GM18868 (cell line): Measurements from ENCODE around the gene MYOCOS.

Experiments used
- ATAC-seq: cut with Tn5 transposase; IDR thresholded peaks from one replicate; pipeline ENCODE4 v1.9.1; 2021; ENCODE audit warnings: mild to moderate bottlenecking, moderate library complexity; ENCODE audit not compliant: unreplicated experiment

The MYOCOS gene

DNA sequence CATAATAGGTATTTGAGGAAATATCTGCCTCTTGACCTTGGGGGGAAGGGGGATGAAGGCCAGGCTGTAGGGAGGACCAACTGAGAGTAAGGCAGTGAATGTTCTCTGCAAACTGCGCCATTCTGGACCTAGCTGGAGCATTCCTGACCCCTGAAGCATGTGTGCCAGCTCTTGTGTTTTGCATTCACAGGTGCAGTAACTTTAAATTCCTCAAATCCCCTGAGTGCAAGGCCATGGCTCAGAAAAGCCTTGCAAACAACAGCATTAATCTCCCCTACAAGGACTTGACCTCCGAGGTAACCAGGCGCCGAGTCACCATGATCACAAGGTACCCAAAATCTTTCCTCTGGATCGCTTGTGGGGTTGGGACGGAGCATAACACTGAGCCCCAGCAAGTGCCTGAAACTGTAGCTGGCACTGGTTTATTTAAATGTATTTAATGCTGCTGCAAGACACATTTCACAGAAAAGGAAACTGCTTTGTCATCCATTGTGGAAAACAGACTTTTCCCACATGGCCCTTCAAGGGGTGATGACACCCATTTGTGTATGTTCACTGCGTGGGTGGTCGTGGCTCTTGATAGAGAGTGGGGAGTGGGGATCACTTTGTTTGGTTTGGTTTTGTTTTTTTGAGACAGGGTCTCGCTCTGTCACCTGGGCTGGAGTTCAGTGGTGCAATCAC, 1.7 kb downstream of the MYOCOS start:
- no peak for ATAC-seq

GRCh38 chr1:171625225-171625624, 3.2 kb downstream of the MYOCOS start:
- no peak for ATAC-seq

DNA sequence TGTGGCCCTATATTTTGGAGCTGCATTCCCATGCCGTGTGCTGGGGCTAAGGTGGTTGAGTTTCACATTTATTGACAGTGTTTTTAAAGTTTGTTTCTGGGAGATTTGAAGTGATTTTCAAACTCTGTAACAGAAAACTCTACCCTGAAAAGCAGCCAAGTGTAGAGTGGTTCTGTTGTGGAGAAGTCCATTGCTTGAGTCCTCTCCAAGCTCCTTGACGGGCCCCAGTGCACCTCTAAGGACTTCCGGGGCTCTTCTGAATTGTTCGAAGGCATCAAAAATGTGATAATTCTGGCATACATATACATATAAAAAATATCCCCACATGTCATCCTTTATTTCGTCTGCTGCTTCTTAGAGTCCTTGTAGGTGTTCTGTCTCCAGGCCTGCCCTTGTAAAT, 5.0 kb downstream of the MYOCOS start:
- no peak for ATAC-seq

- no peak for ATAC-seq
Measured at GRCh38 chr1:171628225-171628624, 6.2 kb downstream of the MYOCOS start.

- ATAC-seq, result no peak
Measured at GRCh38 chr1:171635661-171636060, 13.6 kb downstream of the MYOCOS start.

DNA sequence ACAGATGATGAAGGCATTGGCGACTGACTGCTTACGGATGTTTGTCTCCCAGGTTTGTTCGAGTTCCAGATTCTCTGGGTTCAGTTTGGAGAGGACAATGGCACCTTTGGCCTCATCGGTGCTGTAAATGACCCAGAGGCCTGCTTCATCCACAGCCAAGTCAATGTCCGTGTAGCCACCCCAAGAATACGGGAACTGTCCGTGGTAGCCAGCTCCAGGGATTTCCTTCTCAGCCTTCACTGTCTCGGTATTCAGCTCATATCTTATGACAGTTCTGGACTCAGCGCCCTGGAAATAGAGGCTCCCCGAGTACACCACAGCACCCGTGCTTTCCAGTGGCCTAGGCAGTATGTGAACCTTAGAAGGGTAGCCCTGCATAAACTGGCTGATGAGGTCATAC, 14.1 kb downstream of the MYOCOS start:
- no peak for ATAC-seq

GRCh38 chr1:171637928-171638576, 16.0 kb downstream of the MYOCOS start:
- ATAC-seq, result no peak

DNA sequence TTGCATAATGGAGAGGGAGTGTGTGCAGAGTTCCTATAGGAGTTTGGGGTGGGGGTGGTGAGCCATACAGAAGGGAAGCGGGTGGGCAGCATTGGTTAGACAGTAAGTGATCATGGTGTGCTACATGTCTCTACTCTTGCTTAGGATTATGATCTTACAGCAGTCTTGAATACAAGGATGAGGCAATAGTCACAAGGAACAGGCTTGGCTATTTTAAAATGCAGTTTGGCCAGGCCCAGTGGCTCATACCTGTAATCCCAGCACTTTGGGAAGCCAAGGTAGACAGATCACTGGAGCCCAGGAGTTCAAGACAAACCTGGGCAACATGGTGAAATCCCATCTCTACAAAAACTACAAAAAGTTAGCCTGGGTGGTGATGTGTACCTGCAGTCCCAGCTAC, 18.2 kb downstream of the MYOCOS start:
- no peak for ATAC-seq

DNA sequence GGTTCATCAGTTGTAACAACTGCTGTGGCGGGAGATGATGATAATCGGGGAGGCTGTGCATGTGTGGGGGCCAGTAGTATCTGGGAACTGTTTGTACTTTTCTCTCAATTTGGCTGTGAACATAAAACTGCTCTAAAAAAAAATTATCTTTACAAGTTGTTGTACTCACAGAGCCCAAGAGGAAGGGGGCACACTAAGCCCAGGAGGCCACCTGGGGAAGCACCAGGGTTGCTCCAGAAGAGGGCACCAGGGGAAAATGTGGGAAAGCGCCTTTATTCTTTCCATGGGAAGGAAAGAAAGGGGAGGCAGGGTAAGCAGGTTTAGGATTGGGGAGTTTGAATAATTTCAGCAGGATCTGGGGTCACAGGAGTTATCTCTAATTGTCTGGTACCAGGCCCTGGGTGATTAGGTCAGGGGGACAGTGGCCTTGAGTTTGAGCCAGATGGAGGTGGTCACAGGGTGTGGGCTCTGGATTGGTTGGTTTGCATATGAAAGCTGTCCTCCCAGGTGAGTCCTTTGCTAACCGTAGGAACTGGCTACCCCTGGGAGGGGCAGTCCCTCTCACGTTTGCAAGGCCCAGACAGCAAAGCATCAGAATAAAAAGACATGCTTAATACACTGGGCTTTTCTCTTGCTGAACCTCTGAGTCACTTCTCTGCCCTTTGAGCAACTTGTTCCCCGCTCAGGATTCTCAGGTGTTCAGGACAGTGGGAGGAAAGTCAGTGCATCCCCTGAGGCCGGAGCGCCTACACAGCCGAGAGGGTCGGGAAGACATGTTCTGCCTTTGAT, 19.2 kb downstream of the MYOCOS start:
- no peak for ATAC-seq

DNA sequence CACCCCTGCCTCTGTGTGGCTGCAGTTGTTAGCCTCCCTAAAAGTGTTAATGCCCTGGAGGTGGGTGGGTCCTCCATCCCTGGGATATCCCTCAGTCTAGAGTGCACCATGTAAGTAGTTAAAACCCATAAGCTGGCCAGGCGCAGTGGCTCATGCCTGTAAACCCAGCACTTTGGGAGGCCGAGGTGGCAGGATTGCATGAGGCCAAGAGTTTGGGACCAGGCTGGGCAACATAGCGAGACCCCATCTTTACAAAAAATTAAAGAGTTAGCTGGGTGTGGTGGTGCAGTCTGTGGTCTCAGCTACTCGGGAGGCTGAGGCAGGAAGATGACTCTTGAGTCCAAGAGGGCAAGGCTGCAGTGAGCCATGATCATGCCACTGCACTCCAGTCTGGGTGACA, 20.2 kb downstream of the MYOCOS start:
- no peak for ATAC-seq

GRCh38 chr1:171643156-171643555, 21.1 kb downstream of the MYOCOS start:
- no peak for ATAC-seq

- peak; percentile 83 for ATAC-seq
Measured at GRCh38 chr1:171644805-171645483, 22.9 kb downstream of the MYOCOS start.

DNA sequence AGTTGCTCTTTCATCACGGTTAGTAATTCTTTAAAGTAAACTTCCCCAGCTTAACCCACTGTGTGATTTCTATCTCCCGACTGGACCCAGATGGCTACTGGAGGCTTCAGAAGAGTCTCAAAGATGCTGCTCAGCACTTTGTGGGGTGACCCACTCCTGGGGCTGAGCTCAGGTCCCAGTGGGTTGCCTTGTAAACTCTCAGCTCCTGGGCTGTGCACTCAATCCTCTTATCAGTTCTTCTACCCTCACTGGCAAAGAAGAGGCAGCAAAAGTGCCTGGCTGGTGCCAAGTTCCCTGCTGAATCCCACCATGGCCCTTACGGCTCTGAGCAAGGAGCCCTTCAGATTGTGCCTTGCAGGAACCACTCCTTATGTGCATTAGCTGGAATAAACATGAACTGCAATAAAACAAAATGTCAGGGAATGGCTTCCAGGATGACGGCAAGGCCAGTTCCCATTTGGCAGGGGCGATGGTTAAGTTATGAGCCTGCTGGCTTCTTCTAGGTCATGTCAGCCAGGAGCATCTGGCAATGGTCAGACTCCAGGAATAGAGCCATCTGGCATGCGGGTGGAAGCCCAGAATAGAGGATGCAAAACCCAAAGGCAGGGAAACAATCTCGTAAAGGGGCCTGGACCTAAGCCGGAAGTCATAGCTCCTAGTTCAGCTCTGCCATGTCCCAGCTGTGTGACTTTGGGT, 23.7 kb downstream of the MYOCOS start:
- no peak for ATAC-seq

GRCh38 chr1:171646249-171646560, 24.2 kb downstream of the MYOCOS start:
- ATAC-seq, result no peak

DNA sequence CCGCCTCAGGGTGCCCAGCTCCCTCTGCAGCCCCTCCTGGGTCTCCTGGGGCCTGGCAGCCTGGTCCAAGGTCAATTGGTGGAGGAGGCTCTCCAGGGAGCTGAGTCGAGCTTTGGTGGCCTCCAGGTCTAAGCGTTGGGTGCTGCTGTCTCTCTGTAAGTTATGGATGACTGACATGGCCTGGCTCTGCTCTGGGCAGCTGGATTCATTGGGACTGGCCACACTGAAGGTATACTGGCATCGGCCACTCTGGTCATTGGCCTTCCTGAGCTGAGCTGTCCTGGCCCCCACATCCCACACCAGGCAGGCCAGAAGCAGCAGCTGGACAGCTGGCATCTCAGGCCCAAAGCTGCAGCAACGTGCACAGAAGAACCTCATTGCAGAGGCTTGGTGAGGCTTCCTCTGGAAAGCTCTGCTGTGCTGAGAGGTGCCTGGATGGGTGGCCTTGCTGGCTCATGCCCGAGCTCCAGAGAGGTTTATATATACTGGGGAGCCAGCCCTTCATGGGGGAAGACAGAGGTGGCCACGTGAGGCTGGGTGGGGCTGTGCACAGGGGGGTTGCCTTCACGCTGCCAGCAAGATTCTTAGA, 30.3 kb downstream of the MYOCOS start, which contains the start of gene MYOC:
Gene MYOC (minus strand): TSS at position 455 of the 589 bp plus-strand sequence. CDS start 77 bp downstream, at position 378.
- ATAC-seq, result no peak

DNA sequence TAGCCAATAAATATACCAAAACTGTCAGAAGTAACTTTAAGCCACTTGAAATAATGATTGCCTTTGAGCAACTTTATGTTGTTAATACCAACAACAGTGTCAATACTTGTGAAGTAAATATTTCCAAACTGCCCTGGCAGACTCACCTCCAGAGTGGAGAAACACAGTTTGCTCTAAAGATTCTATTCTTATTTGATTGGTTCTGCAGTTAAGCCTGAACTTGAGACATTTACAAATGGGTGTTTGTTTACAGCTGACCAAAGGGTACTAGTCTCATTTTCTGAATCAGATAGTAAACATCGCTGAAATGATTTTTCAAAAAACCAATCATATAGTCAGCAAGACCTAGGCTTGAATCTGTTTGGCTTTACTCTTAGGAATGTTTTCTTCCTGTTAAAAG, 31.8 kb downstream of the MYOCOS start:
- ATAC-seq, result no peak

GRCh38 chr1:171654201-171654941, 32.3 kb downstream of the MYOCOS start:
- no peak for ATAC-seq

- peak; percentile 89 for ATAC-seq
Measured at GRCh38 chr1:171654942-171655745, 33.1 kb downstream of the MYOCOS start.

- ATAC-seq, result no peak
Measured at GRCh38 chr1:171655746-171656116, 33.7 kb downstream of the MYOCOS start.
